GM19468 (cell line): ENCODE data around the gene SBK3.
"Not testable (repeated sequence)": the region's sequence is repeated elsewhere in the genome, so short reads cannot be mapped to it uniquely, and the experiment has no call there.

ENCODE experiments used
- ATAC-seq: cut with Tn5 transposase; IDR thresholded peaks from one replicate; pipeline ENCODE4 v1.9.1; 2021; ENCODE audit warnings: mild to moderate bottlenecking, moderate library complexity, moderate number of reproducible peaks; ENCODE audit not compliant: unreplicated experiment; ENCODE audit errors: extremely low read depth

The SBK3 gene

GRCh38 chr19:55543567-55543966 is 1.8 kb downstream of the SBK3 start:
- ATAC-seq: no peak

GRCh38 chr19:55542292-55542855 is 3.0 kb downstream of the SBK3 start:
- no peak for ATAC-seq

- no peak for ATAC-seq
Observed at GRCh38 chr19:55541091-55541490, 4.3 kb downstream of the SBK3 start.

- no peak for ATAC-seq
Observed at GRCh38 chr19:55540619-55541018, 4.7 kb downstream of the SBK3 start.

- no peak for ATAC-seq
Observed at GRCh38 chr19:55539090-55539984, 6.0 kb downstream of the SBK3 start.

- no peak for ATAC-seq
Observed at GRCh38 chr19:55538132-55538531, 7.2 kb downstream of the SBK3 start.

- no peak for ATAC-seq
Observed at GRCh38 chr19:55537741-55538111, 7.6 kb downstream of the SBK3 start.

- no peak for ATAC-seq
Observed at GRCh38 chr19:55536951-55537740, 8.2 kb downstream of the SBK3 start, which contains the start of gene SBK2. SBK2 (minus strand) TSS chr19:55537133; CDS start chr19:55536294, 839 bp downstream.

- no peak for ATAC-seq
Observed at GRCh38 chr19:55536366-55536765, 9.0 kb downstream of the SBK3 start.

GRCh38 chr19:55535965-55536350 is 9.4 kb downstream of the SBK3 start:
- ATAC-seq: no peak

GRCh38 chr19:55535173-55535964 is 10.0 kb downstream of the SBK3 start:
- no peak for ATAC-seq

GRCh38 chr19:55534280-55534679 is 11.1 kb downstream of the SBK3 start:
- ATAC-seq: not testable (repeated sequence)

GRCh38 chr19:55530996-55531395 is 14.3 kb downstream of the SBK3 start:
- no peak for ATAC-seq

GRCh38 chr19:55529636-55530234 is 15.6 kb downstream of the SBK3 start:
- ATAC-seq: no peak

- ATAC-seq: no peak
Observed at GRCh38 chr19:55528030-55528803, 17.1 kb downstream of the SBK3 start.

GRCh38 chr19:55527197-55528029 is 17.9 kb downstream of the SBK3 start:
- no peak for ATAC-seq

GRCh38 chr19:55526216-55527196 is 18.8 kb downstream of the SBK3 start:
- no peak for ATAC-seq
